LNCAP (cell line): ENCODE data around the gene ASAP3.

Source experiments
- TF ChIP-seq, protein P1 (sequence below): fragments of 450-650 bp; IDR thresholded peaks from 2 replicates; pipeline ENCODE4 v1.5.1; 2017; ENCODE audit warnings: mild to moderate bottlenecking

Gene ASAP3

DNA sequence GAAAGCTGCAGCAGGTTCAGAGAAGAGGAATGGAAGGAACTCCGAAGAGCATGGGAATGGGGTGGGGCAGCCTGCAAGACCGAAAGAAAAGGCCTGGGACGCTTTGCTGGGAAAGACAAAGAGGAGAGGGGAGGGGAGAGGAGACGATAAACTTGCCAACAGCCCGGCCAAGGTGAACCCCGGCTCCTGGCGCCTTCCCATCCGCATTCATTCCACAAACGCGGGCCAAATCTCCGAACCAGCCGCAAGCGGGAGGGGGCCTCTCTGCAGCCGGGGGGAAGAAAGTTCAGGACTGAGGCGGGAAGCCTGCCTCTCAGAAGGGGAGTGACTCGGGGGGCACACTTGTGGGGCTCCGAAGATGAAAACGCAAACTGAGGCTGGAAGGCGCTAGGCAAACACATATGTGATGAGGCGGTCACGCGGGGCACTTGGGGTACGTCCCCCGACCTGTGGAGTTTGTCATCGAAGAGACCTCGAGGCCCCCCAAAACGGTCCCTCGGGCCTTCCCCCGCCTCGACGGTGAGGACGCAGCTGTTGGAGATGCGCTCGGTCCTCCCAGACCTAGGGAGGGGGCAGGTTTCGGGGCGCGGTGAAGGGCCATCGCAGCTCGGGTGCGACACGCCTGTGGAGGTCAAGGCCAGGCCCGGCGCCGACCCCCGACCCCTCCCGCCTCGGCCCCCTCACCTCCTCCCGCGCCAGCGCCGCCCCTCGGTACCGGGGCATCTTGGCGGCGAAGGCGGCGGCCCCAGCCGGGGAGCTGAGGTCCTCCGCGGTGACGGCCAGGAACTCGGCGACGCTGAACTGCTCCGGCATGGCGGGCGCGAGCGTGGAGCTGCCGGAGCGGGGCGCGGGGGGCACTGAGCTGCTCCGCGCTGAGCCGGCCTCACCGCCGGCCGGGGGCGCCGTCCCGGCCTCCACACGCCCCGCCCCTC is at the start of gene ASAP3:
TSS of gene ASAP3 (minus strand) at position 859 of the 932 bp plus-strand sequence. CDS start at position 813, 46 bp downstream.
- TF ChIP-seq, protein P1, sequence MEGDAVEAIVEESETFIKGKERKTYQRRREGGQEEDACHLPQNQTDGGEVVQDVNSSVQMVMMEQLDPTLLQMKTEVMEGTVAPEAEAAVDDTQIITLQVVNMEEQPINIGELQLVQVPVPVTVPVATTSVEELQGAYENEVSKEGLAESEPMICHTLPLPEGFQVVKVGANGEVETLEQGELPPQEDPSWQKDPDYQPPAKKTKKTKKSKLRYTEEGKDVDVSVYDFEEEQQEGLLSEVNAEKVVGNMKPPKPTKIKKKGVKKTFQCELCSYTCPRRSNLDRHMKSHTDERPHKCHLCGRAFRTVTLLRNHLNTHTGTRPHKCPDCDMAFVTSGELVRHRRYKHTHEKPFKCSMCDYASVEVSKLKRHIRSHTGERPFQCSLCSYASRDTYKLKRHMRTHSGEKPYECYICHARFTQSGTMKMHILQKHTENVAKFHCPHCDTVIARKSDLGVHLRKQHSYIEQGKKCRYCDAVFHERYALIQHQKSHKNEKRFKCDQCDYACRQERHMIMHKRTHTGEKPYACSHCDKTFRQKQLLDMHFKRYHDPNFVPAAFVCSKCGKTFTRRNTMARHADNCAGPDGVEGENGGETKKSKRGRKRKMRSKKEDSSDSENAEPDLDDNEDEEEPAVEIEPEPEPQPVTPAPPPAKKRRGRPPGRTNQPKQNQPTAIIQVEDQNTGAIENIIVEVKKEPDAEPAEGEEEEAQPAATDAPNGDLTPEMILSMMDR, result no peak

DNA sequence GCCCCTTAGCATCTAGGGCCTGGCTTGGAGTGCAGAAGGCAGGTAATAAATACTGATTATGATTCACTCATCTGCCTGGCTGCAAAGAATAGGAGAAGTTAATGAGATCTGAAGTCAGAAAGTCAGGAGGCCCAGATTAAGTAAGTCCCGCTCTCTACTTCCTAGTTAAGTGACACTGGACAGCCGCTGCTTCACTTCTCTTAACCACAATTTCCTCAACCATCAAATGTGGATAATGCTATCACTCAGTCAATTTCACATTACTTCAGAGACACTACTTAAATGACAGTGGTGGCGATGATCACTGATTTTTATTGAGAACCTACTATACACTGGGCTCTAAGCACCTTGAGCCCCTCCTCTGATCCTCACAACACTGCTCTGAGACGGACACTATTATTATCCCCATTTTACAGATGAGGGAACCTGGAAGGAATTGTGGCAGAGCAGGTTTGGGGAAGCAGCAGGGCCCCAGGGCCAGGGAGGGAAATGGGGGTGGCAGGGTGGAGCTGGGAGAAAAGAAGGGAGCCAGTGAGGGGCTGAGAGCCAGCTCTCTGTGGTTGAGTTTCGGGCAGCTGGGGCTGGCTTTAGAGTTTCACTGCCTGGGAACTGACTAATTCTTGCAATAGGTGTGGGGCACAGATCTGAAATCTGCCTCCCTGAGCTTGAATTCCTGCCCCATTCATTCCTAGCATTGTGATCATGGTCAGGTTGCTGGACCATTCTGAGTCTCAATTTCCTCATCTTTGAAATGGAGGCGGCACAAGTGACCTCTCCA is 49.5 kb upstream of the ASAP3 start:
- TF ChIP-seq, protein P1, result no peak

DNA sequence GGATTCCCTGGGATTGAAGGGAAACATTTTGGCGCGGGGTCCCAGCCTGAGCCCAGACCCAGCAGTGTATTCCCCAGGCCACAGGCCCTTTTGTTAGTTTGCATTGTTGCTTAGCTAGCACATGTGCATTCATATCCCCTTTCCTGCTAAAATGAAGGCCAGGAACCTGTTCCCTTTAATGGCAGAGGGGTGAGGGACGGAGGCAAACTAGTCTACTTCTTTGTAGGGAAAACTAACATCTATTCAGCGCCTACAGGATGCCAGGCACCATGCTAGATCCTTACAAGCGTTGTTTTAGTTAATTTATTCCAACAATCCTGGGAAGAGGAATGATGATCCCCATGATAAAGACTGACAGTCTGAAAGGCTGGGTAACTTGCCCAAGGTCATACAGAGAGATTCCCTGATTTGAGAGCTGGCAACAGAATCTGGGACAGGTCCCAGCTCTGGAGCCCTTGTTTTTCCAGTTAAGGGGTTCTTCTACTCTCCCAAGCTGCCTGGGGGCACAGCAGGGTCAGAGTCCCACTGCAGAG is 47.6 kb upstream of the ASAP3 start:
- TF ChIP-seq, protein P1, result no peak

DNA sequence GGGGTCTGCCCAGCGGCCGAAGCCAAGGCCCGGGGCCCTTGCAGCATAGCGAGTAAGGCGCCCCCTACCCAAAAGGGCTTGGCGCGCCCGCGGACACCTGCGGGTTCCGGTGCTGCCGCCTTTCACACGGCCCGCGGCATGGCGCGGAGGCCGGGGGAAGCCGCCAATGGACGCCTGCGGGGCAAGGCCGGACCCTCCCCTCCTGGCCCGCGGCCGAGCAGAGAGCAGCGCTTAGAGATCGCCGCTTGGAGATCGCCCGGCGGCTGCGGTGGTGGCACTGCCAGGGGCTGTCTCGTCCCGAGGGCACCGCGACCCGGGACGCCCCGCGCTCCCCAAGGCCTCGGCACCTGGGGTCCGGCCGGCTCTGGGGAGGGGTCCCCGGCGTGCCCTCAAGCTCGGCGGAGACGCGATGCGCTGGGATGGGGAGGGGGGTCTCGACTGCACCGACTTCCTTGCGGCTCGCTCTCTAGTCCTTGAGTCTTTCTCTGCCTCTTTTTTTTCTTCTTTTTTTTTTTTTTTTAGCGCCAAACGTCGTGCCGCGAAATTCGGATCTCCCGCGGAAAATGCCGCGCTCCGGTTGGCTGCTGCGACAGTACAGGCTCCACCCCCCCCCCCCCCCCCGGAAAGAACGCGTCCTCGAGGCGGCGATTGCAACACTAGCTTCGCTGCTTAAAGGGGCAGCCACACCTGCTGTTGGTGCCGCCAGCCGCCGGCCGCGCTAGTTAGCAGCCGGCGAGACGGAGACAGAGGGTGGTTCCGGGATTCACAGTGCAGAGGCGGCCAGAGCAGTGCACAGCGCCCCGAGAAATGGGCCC is 47.0 kb upstream of the ASAP3 start, which contains the start of gene E2F2:
TSS of gene E2F2 (minus strand) at position 487 of the 815 bp plus-strand sequence. CDS start at position 47, 440 bp downstream.
- TF ChIP-seq, protein P1, result no peak; the same call in 1 of the 2 replicates

DNA sequence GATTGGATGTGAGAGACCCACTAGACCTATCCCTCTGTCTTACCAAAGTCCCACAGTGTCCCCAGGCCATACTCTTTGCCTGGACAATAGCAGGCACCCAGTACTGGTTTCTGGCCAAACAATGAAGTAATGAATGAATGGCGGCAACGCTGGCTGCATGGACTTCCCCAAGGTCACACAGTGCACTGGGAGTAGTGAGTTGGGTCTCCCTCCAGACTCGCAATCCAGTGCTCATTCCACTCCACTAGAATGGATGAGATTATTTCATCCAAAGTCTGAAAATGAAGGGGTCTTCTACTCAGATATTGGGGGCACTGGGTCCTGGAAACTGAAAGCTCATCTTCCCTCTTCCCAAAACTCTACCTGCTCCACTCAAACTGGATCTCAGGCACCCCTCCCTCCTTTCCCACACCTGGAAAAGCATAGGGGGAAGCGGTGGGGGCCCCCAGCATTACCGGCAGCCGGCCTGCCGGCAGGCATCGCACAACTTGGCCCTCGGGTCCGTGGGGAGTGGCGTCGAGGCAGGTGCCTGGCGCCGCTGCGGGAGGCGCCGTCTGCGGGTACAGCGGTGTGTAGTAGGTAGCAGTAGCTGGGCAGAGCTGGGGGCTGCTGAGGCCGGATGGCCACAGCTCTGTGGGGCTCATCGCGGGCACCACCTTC is 46.2 kb upstream of the ASAP3 start:
- TF ChIP-seq, protein P1, result no peak

DNA sequence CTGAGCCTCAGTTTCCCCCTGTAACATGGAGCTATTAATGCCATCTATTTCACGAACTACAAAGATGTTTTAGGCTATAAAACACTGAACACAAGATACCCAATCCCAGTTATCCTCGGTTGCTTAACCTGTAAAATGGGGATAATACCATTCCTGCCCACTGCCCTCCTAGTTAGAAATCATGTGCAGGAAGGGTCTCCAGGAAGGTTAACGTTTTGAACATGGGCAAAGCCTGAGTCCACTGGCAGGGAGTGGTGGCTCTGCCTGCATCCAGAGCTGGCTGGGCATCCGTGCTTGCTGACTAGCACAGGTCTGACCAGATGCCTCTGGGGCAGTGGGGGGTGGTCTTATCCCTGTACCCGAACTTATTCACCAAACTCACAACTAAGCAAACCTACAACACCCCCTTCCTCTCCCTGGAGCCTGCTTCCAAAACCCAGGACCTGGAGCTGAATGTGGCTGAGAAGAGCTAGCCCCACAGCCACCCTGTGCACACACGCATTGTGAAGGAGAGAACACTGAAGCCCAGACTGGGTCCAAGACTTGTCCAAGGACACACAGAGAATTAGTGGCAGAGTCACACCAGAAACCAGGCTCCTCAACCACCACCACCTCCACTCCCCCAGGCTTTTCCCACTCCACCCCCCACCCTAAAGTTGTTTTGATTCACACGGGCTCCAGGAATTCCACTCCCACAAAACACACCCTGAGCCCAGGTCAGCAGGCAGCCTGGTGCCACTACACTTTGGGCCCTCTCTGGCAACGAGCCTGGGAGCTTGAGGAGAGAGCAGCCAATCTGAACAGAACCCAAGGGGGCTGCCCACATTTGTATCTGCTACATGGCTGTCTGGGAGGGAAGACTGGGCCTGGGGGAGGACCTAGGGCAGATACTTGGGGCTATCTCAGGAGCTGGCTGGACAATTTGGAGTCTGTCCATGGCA is 45.4 kb upstream of the ASAP3 start:
- TF ChIP-seq, protein P1, result no peak
